CD14-positive monocyte (primary cell): ENCODE measurements around the gene PLPP7. TPM values are rescaled to one million over a fixed set of nuclear protein-coding genes. Genes with fewer than 3 reads are reported as not detected.

Experiments
- DNase-seq, 3 donors: peaks; one replicate each; pipeline ENCODE4 v3.0.0-alpha.2; 2011 to 2022
- H2AFZ ChIP-seq: 2 replicates; pipeline ENCODE4 v1.6.0; 2012; ENCODE audit warnings: mild to moderate bottlenecking, low read depth, low read length, inconsistent platforms; ENCODE audit not compliant: insufficient read depth, poor library complexity, severe bottlenecking
- H3K27ac ChIP-seq, 2 donors: 1 replicate in 1 of 2; 2 replicates in 1 of 2; pipeline ENCODE4 v1.5.1; 2012 to 2013; ENCODE audit warnings: low read length in 2 of 2, control low read depth in 1 of 2, inconsistent platforms in 1 of 2, low read depth in 1 of 2, mild to moderate bottlenecking in 1 of 2
- H3K27me3 ChIP-seq, 2 donors: one replicate each; pipeline versions ENCODE4 v1.6.0 to v1.6.1; 2011 to 2013; ENCODE audit warnings: low read length in 2 of 2; ENCODE audit not compliant: control insufficient read depth in 2 of 2, insufficient read depth in 2 of 2
- H3K36me3 ChIP-seq, 2 donors: replicated peaks in 1 of 2; 1 replicate in 1 of 2; 2 replicates in 1 of 2; pipeline versions ENCODE4 v1.5.1 to v1.6.1; 2012 to 2013; ENCODE audit warnings: low read length in 2 of 2, control low read depth in 1 of 2, inconsistent platforms in 1 of 2, mild to moderate bottlenecking in 1 of 2; ENCODE audit not compliant: insufficient read depth in 2 of 2, control insufficient read depth in 1 of 2
- H3K4me1 ChIP-seq, 2 donors: 1 replicate in 1 of 2; 2 replicates in 1 of 2; pipeline versions ENCODE4 v1.5.1 to v1.6.1; 2012 to 2013; ENCODE audit warnings: low read length in 2 of 2, control low read depth in 1 of 2, inconsistent platforms in 1 of 2, mild to moderate bottlenecking in 1 of 2, moderate library complexity in 1 of 2; ENCODE audit not compliant: insufficient read depth in 2 of 2, control insufficient read depth in 1 of 2
- H3K4me2 ChIP-seq: replicated peaks from 2 replicates; pipeline ENCODE3; 2012; ENCODE audit warnings: low read length, moderate library complexity, mild to moderate bottlenecking; ENCODE audit not compliant: poor library complexity, severe bottlenecking; ENCODE audit errors: extremely low read depth
- H3K4me3 ChIP-seq, 3 experiments: fragments of 200-600 bp in 1 of 3; sonication (generic) in 1 of 3; replicated peaks in 1 of 3; 1 replicate in 2 of 3; 2 replicates in 1 of 3; pipeline ENCODE4 v1.5.1; 2011 to 2013; ENCODE audit warnings: low read length in 3 of 3, mild to moderate bottlenecking in 3 of 3, control low read depth in 2 of 3, low read depth in 2 of 3, inconsistent platforms in 1 of 3, moderate library complexity in 1 of 3
- H3K79me2 ChIP-seq: 2 replicates; pipeline ENCODE4 v1.6.0; 2012; ENCODE audit warnings: mild to moderate bottlenecking, control low read depth, inconsistent platforms, low read length, moderate library complexity; ENCODE audit not compliant: insufficient read depth
- H3K9ac ChIP-seq: 2 replicates; pipeline ENCODE4 v1.6.0; 2017; ENCODE audit warnings: low read length, mild to moderate bottlenecking; ENCODE audit not compliant: insufficient read depth, poor library complexity, severe bottlenecking
- H3K9me3 ChIP-seq, 2 donors: replicated peaks in 1 of 2; 1 replicate in 1 of 2; 2 replicates in 1 of 2; pipeline versions ENCODE4 v1.5.1 to v1.6.1; 2012 to 2013; ENCODE audit warnings: low read length in 2 of 2, control low read depth in 1 of 2; ENCODE audit not compliant: control insufficient read depth in 1 of 2, insufficient read depth in 1 of 2
- H4K20me1 ChIP-seq: 2 replicates; pipeline ENCODE4 v1.6.0; 2012; ENCODE audit warnings: mild to moderate bottlenecking, low read length, control low read depth, moderate library complexity; ENCODE audit not compliant: insufficient read depth
- H3K27ac Mint-ChIP-seq, 7 donors: one replicate each; pipeline ENCODE4 v1.8.0; 2020; ENCODE audit warnings: mild to moderate bottlenecking in 7 of 7, mixed read lengths in 7 of 7, moderate library complexity in 6 of 7, inconsistent platforms in 2 of 7
- H3K27me3 Mint-ChIP-seq, 3 donors: one replicate each; pipeline ENCODE4 v1.8.0; 2021 to 2022; ENCODE audit warnings: low read depth in 3 of 3, mild to moderate bottlenecking in 3 of 3, mixed read lengths in 3 of 3, moderate library complexity in 3 of 3, inconsistent platforms in 1 of 3
- H3K36me3 Mint-ChIP-seq, 2 donors: one replicate each; pipeline ENCODE4 v1.8.0; 2020; ENCODE audit warnings: mixed read lengths in 2 of 2, inconsistent platforms in 1 of 2, mild to moderate bottlenecking in 1 of 2
- H3K4me1 Mint-ChIP-seq: one replicate; pipeline ENCODE4 v1.8.0; 2020; ENCODE audit warnings: mild to moderate bottlenecking, mixed read lengths
- H3K4me3 Mint-ChIP-seq, 2 donors: one replicate each; pipeline ENCODE4 v1.8.0; 2020; ENCODE audit warnings: mild to moderate bottlenecking in 2 of 2, mixed read lengths in 2 of 2, moderate library complexity in 1 of 2
- H3K9me3 Mint-ChIP-seq, 7 donors: one replicate each; pipeline ENCODE4 v1.8.0; 2020 to 2022; ENCODE audit warnings: mixed read lengths in 7 of 7, mild to moderate bottlenecking in 6 of 7, moderate library complexity in 6 of 7, inconsistent platforms in 2 of 7
- WGBS: methylation state at CpG from one replicate; pipeline ENCODE4 v1.1.5; 2013; ENCODE audit warnings: missing lambda C conversion rate; ENCODE audit not compliant: insufficient coverage; 5-methylcytosine and 5-hydroxymethylcytosine counted together
- intact Hi-C, 2 donors: fragments of 100-400 bp; cut with micrococcal nuclease; formaldehyde crosslinking; loops; one replicate each; pipeline versions ENCODE4 v1.15.0 to v1.15.1; 2023
- polyA plus RNA-seq, 3 donors: library from polyadenylated mRNA; depleted of rRNA in 1 of 3; unstranded in 2 of 3; stranded (reverse) in 1 of 3; fragments of 300-500 nt in 2 of 3; fragments of >200 nt in 1 of 3; fragmentation: Illumina TruSeq in 2 of 3; gene quantifications; 1 replicate in 2 of 3; 2 replicates in 1 of 3; pipeline ENCODE4 v1.2.3, GENCODE V29; 2012 to 2021
- TF ChIP-seq, protein P1 (sequence below): fragments of 200-600 bp; IDR thresholded peaks from one replicate; pipeline ENCODE4 v1.8.0; 2022; ENCODE audit warnings: antibody characterized with exemption, mild to moderate bottlenecking

Gene PLPP7
- polyA plus RNA-seq, 3 donors = 1.1 to 3.1 (median 1.5) TPM

DNA sequence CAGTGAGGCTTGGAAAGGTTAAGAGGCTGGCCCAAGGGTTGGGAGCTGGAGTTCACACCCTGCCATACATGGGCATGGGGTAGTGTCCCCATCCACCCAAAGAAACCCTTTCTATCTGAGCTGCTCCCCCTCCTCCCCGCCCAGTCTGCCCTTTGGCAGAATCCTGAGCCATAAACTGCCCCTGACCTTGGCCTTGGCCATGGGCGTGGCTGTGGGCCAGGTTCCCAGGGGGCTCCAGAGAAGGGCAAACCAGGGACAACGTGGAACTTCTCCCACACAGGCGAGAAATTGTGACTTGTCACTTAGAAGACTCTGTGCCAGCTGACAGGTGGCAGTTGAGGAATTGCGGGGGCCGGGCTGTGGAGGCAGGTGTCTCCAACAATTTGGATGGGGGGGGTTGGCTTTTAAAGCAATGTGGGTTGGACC is 18.0 kb upstream of the PLPP7 start:
- H3K9me3 ChIP-seq = no peaks in the 10 kb centered on the region
- Mint-ChIP-seq H3K27me3 (peaks cover 0 to 2% (median 0%) of the 10 kb centered on the region in 3 donors), H3K36me3 (peaks cover 3 to 25% of the 10 kb centered on the region in 2 donors), H3K4me1 (peaks cover 75% of the 10 kb centered on the region), H3K9me3 (peaks cover 0 to 2% (median 0%) of the 10 kb centered on the region in 7 donors), H3K4me3 (peak overlapping the region; percentile 67 to 83), H3K27ac (peak overlapping the region; percentile 92 to 98 (median 95))
- H3K4me2 ChIP-seq = peak overlapping the region; percentile 98
- peak overlapping the region; percentile 75 to 88 for H3K27ac ChIP-seq
- H3K27me3 ChIP-seq = no peaks in the 10 kb centered on the region
- H4K20me1 ChIP-seq = peaks cover 71% of the 10 kb centered on the region
- no peak overlapping the region for H2AFZ ChIP-seq
- H3K4me1 ChIP-seq = peaks cover 76 to 79% of the 10 kb centered on the region in 2 donors
- TF ChIP-seq, protein P1, sequence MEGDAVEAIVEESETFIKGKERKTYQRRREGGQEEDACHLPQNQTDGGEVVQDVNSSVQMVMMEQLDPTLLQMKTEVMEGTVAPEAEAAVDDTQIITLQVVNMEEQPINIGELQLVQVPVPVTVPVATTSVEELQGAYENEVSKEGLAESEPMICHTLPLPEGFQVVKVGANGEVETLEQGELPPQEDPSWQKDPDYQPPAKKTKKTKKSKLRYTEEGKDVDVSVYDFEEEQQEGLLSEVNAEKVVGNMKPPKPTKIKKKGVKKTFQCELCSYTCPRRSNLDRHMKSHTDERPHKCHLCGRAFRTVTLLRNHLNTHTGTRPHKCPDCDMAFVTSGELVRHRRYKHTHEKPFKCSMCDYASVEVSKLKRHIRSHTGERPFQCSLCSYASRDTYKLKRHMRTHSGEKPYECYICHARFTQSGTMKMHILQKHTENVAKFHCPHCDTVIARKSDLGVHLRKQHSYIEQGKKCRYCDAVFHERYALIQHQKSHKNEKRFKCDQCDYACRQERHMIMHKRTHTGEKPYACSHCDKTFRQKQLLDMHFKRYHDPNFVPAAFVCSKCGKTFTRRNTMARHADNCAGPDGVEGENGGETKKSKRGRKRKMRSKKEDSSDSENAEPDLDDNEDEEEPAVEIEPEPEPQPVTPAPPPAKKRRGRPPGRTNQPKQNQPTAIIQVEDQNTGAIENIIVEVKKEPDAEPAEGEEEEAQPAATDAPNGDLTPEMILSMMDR = no peak
- DNase-seq = no peak
- WGBS = 46% methylated on average over 3 of the region's 6 CpGs
- peaks cover 100% of the 10 kb centered on the region for H3K79me2 ChIP-seq
- intact Hi-C loops = loop anchor here in 1 of 2 donors (10.0 kb wide), 2 partner anchors 463 to 1083 kb away; partner anchors contain the start of gene SETX
- peak overlapping the region; percentile 9 for H3K9ac ChIP-seq
- H3K36me3 ChIP-seq = no peaks in the 10 kb centered on the region
- peak overlapping the region in 1 of 3 experiments; percentile 94 for H3K4me3 ChIP-seq

DNA sequence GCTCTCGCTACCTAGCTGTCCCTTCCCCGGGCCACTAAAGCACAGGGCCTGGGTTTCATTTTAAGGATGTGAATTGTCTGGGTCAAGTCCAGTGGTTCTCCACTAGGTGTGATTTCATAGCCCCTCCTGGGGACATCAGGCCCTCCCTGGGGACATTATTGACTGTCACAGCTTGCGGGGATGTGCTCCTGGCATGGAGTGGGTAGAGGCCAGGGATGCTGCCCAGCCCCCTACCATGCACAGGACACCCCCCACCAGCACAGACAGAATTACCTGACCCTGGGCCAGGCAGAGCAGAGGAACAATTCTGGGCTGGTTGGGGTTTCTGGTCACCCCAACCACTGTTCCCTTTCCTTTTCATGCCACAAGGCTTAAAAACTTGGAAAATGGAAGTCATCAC is 17.3 kb upstream of the PLPP7 start:
- peaks cover 100% of the 10 kb centered on the region for H3K79me2 ChIP-seq
- H3K9me3 ChIP-seq = no peaks in the 10 kb centered on the region
- no peaks in the 10 kb centered on the region for H3K27me3 ChIP-seq
- intact Hi-C loops = loop anchor here in 1 of 2 donors (10.0 kb wide), 2 partner anchors 463 to 1083 kb away; partner anchors contain the start of gene SETX
- H3K4me3 ChIP-seq = peak overlapping the region in 1 of 3 experiments; percentile 94
- no peak overlapping the region for H2AFZ ChIP-seq
- no peaks in the 10 kb centered on the region for H3K36me3 ChIP-seq
- WGBS = no CpG with 5 or more reads among the region's 3 CpGs
- H4K20me1 ChIP-seq = peaks cover 64% of the 10 kb centered on the region
- TF ChIP-seq, protein P1 = no peak
- peaks cover 69 to 72% of the 10 kb centered on the region in 2 donors for H3K4me1 ChIP-seq
- Mint-ChIP-seq H3K27ac (peak overlapping the region; percentile 79 to 98 (median 94)), H3K4me3 (peak overlapping the region; percentile 73 to 99), H3K4me1 (peaks cover 68% of the 10 kb centered on the region), H3K9me3 (peaks cover 0 to 2% (median 0%) of the 10 kb centered on the region in 7 donors), H3K36me3 (peaks cover 3 to 20% of the 10 kb centered on the region in 2 donors), H3K27me3 (peaks cover 0 to 2% (median 0%) of the 10 kb centered on the region in 3 donors)
- H3K9ac ChIP-seq = peak overlapping the region; percentile 9
- peak overlapping the region; percentile 98 for H3K4me2 ChIP-seq
- H3K27ac ChIP-seq = peak overlapping the region; percentile 75 to 88
- no peak for DNase-seq
